GM19328 (cell line): ENCODE measurements around the gene BCAN.

Source experiments
- ATAC-seq: cut with Tn5 transposase; IDR thresholded peaks from one replicate; pipeline ENCODE4 v1.9.1; 2021; ENCODE audit warnings: mild to moderate bottlenecking, moderate library complexity; ENCODE audit not compliant: unreplicated experiment

BCAN gene

GRCh38 chr1:156673387-156674121, 31.6 kb downstream of the BCAN start:
- ATAC-seq: no peak

GRCh38 chr1:156675210-156676113, 33.5 kb downstream of the BCAN start:
- ATAC-seq: no peak

GRCh38 chr1:156676114-156676819, 34.4 kb downstream of the BCAN start:
- no peak for ATAC-seq

- no peak for ATAC-seq
Measured at GRCh38 chr1:156676820-156677615, 35.1 kb downstream of the BCAN start, which contains the start of gene NES. NES (minus strand) TSS chr1:156677407; CDS start chr1:156677264, 143 bp downstream.

- ATAC-seq: no peak
Measured at GRCh38 chr1:156677616-156678596, 36.0 kb downstream of the BCAN start.

GRCh38 chr1:156680056-156680455, 38.1 kb downstream of the BCAN start:
- ATAC-seq: no peak

GRCh38 chr1:156681196-156681960, 39.5 kb downstream of the BCAN start:
- no peak for ATAC-seq

- ATAC-seq: no peak
Measured at GRCh38 chr1:156682166-156682890, 40.4 kb downstream of the BCAN start.

- no peak for ATAC-seq
Measured at GRCh38 chr1:156684227-156684782, 42.4 kb downstream of the BCAN start.

- no peak for ATAC-seq
Measured at GRCh38 chr1:156689035-156689952, 47.4 kb downstream of the BCAN start.

- ATAC-seq: no peak
Measured at GRCh38 chr1:156689953-156690674, 48.2 kb downstream of the BCAN start.

GRCh38 chr1:156690675-156691036, 48.7 kb downstream of the BCAN start:
- no peak for ATAC-seq

- ATAC-seq: no peak
Measured at GRCh38 chr1:156691191-156691590, 49.3 kb downstream of the BCAN start.

- no peak for ATAC-seq
Measured at GRCh38 chr1:156691665-156692440, 49.9 kb downstream of the BCAN start.

GRCh38 chr1:156692441-156692924, 50.6 kb downstream of the BCAN start:
- ATAC-seq: no peak
